Measurements from ENCODE around the gene DMRTA1.

GRCh38 chr9:22483528-22484070, 37.0 kb downstream of the DMRTA1 start:
- TF ChIP-seq, protein P1, sequence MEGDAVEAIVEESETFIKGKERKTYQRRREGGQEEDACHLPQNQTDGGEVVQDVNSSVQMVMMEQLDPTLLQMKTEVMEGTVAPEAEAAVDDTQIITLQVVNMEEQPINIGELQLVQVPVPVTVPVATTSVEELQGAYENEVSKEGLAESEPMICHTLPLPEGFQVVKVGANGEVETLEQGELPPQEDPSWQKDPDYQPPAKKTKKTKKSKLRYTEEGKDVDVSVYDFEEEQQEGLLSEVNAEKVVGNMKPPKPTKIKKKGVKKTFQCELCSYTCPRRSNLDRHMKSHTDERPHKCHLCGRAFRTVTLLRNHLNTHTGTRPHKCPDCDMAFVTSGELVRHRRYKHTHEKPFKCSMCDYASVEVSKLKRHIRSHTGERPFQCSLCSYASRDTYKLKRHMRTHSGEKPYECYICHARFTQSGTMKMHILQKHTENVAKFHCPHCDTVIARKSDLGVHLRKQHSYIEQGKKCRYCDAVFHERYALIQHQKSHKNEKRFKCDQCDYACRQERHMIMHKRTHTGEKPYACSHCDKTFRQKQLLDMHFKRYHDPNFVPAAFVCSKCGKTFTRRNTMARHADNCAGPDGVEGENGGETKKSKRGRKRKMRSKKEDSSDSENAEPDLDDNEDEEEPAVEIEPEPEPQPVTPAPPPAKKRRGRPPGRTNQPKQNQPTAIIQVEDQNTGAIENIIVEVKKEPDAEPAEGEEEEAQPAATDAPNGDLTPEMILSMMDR (conservative IDR thresholded peaks at IDR 0.05): no peak
- no peak for TF ChIP-seq ZFX (IDR thresholded peaks at IDR 0.05)

Data from C4-2B (cell line).